Measurements from ENCODE around the gene CCL1. TPM values are rescaled to one million over a fixed set of nuclear protein-coding genes. Genes with fewer than 3 reads are reported as not detected.

The CCL1 gene
- total RNA-seq, 1 experiment from 2014 or later: not detected

Other genes with a start within 250 kb of the CCL1 start
- 26.2 and 27.3 TPM in 2 replicates for gene CCL2, start 107.9 kb downstream of the CCL1 start, total RNA-seq (2014; rRNA removed; shearing (Covaris generic))
- not detected in 2 replicates for gene CCL7, start 93.0 kb downstream of the CCL1 start, total RNA-seq (2014; rRNA removed; shearing (Covaris generic))
- gene CCL11, start 77.5 kb downstream of the CCL1 start, total RNA-seq (2014; rRNA removed; shearing (Covaris generic)): not detected in 2 replicates
- not detected in 2 replicates for gene CCL8, start 43.8 kb downstream of the CCL1 start, total RNA-seq (2014; rRNA removed; shearing (Covaris generic))
- not detected in 2 replicates for gene CCL13, start 6.8 kb downstream of the CCL1 start, total RNA-seq (2014; rRNA removed; shearing (Covaris generic))
- gene TMEM132E, start 216.3 kb upstream of the CCL1 start, total RNA-seq (2014; rRNA removed; shearing (Covaris generic)): not detected in 2 replicates